HepG2 (cell line): ENCODE data around the gene ZNF221. TPM values are rescaled to one million over a fixed set of nuclear protein-coding genes. Genes with fewer than 3 reads are reported as not detected.

ENCODE experiments used
- ARNTL ChIP-seq: sonication (generic); formaldehyde crosslinking; IDR thresholded peaks from 2 replicates; pipeline ENCODE4 v1.4.0; 2020; ENCODE audit warnings: mild to moderate bottlenecking, missing genetic modification reagents
- EED ChIP-seq: sonication (generic); formaldehyde crosslinking; IDR thresholded peaks from 2 replicates; pipeline ENCODE4 v1.5.0; 2020; ENCODE audit warnings: mild to moderate bottlenecking, missing genetic modification reagents
- GABPB1 ChIP-seq: IDR thresholded peaks from 2 replicates; pipeline ENCODE4 v1.6.1; 2016; ENCODE audit warnings: mild to moderate bottlenecking, missing genetic modification reagents, moderate library complexity, missing compliant biosample characterization
- HNRNPL ChIP-seq: fragments of 200-400 bp; formaldehyde crosslinking; IDR thresholded peaks from 2 replicates; pipeline ENCODE4 v1.6.1; 2017; ENCODE audit warnings: mild to moderate bottlenecking, low read depth, low read length
- MAZ ChIP-seq, 2 experiments: sonication (generic) in 1 of 2; formaldehyde crosslinking in 1 of 2; IDR thresholded peaks; 2 replicates each; pipeline versions ENCODE4 v1.5.0 to v1.6.1; 2012 to 2020; ENCODE audit warnings: low read depth in 2 of 2, mild to moderate bottlenecking in 2 of 2, borderline replicate concordance in 1 of 2, improper control_type of control experiment in 1 of 2, low read length in 1 of 2, missing genetic modification reagents in 1 of 2, moderate library complexity in 1 of 2
- MED1 ChIP-seq: sonication (generic); formaldehyde crosslinking; IDR thresholded peaks from 2 replicates; pipeline ENCODE4 v1.4.0; 2020; ENCODE audit warnings: missing genetic modification reagents
- MXD4 ChIP-seq: IDR thresholded peaks from 2 replicates; pipeline ENCODE4 v1.6.1; 2016; ENCODE audit warnings: mild to moderate bottlenecking, missing biosample characterization, missing genetic modification reagents
- MYPOP ChIP-seq: sonication (generic); formaldehyde crosslinking; IDR thresholded peaks from 2 replicates; pipeline ENCODE4 v1.8.1; 2023; ENCODE audit warnings: mild to moderate bottlenecking, moderate library complexity, missing genetic modification reagents
- POLR2A ChIP-seq, 2 experiments: IDR thresholded peaks; 2 replicates each; pipeline ENCODE4 v1.6.1; 2011; ENCODE audit warnings: low read depth in 2 of 2, low read length in 2 of 2, mild to moderate bottlenecking in 1 of 2, moderate library complexity in 1 of 2; ENCODE audit not compliant: insufficient read depth in 1 of 2
- SRY ChIP-seq: sonication (generic); formaldehyde crosslinking; IDR thresholded peaks from 2 replicates; pipeline ENCODE4 v1.8.0; 2022; ENCODE audit warnings: mild to moderate bottlenecking, missing genetic modification reagents
- TBX2 ChIP-seq: sonication (generic); formaldehyde crosslinking; IDR thresholded peaks from 2 replicates; pipeline ENCODE4 v1.5.0; 2020; ENCODE audit warnings: missing genetic modification reagents, mild to moderate bottlenecking, borderline replicate concordance
- ZFP90 ChIP-seq: sonication (generic); formaldehyde crosslinking; IDR thresholded peaks from 2 replicates; pipeline ENCODE4 v1.8.0; 2022; ENCODE audit warnings: missing genetic modification reagents, mild to moderate bottlenecking, inconsistent platforms, borderline replicate concordance
- ZNF230 ChIP-seq: sonication (generic); formaldehyde crosslinking; IDR thresholded peaks from 2 replicates; pipeline ENCODE4 v1.4.0; 2020; ENCODE audit warnings: mild to moderate bottlenecking, missing genetic modification reagents
- ZNF232 ChIP-seq: sonication (generic); formaldehyde crosslinking; IDR thresholded peaks from 2 replicates; pipeline ENCODE4 v1.4.0; 2020; ENCODE audit warnings: missing genetic modification reagents, borderline replicate concordance
- ZNF354B ChIP-seq: sonication (generic); formaldehyde crosslinking; IDR thresholded peaks from 2 replicates; pipeline ENCODE4 v1.8.0; 2022; ENCODE audit warnings: mild to moderate bottlenecking, missing genetic modification reagents
- ZNF879 ChIP-seq: sonication (generic); formaldehyde crosslinking; IDR thresholded peaks from 2 replicates; pipeline ENCODE4 v1.8.1; 2023; ENCODE audit warnings: missing genetic modification reagents
- polyA plus RNA-seq, 8 experiments: library from polyadenylated mRNA; depleted of rRNA in 3 of 8; stranded (reverse) in 7 of 8; unstranded in 1 of 8; fragments of >200 nt; fragmentation: Illumina TruSeq in 4 of 8; extraction: Trizol in 4 of 8; gene quantifications; 2 replicates each; pipeline versions ENCODE4 v1.2.1 to v1.2.3, GENCODE V29; 2011 to 2016; ENCODE audit warnings: low read depth in 4 of 8, missing spikeins in 1 of 8, mixed read lengths in 1 of 8; ENCODE audit not compliant: insufficient read depth in 1 of 8
- total RNA-seq, 5 experiments: library from RNA; depleted of rRNA; stranded (reverse); fragments of >200 nt; fragmentation: Illumina TruSeq; extraction: Trizol; gene quantifications; 2 replicates each; pipeline ENCODE4 v1.2.3, GENCODE V29; 2016; ENCODE audit warnings: low read depth in 1 of 5
- TF ChIP-seq, protein P1 (sequence below): sonication (generic); formaldehyde crosslinking; IDR thresholded peaks from 2 replicates; pipeline ENCODE4 v1.5.0; 2020; ENCODE audit warnings: mild to moderate bottlenecking, missing genetic modification reagents, borderline replicate concordance

Gene ZNF221
- total and polyA plus RNA-seq, 2 of the 13 experiments (the other 11 are each of a cell fraction or from before 2014, with no cell fraction given): 0.48 to 3.4 TPM

- TF ChIP-seq, protein P1, sequence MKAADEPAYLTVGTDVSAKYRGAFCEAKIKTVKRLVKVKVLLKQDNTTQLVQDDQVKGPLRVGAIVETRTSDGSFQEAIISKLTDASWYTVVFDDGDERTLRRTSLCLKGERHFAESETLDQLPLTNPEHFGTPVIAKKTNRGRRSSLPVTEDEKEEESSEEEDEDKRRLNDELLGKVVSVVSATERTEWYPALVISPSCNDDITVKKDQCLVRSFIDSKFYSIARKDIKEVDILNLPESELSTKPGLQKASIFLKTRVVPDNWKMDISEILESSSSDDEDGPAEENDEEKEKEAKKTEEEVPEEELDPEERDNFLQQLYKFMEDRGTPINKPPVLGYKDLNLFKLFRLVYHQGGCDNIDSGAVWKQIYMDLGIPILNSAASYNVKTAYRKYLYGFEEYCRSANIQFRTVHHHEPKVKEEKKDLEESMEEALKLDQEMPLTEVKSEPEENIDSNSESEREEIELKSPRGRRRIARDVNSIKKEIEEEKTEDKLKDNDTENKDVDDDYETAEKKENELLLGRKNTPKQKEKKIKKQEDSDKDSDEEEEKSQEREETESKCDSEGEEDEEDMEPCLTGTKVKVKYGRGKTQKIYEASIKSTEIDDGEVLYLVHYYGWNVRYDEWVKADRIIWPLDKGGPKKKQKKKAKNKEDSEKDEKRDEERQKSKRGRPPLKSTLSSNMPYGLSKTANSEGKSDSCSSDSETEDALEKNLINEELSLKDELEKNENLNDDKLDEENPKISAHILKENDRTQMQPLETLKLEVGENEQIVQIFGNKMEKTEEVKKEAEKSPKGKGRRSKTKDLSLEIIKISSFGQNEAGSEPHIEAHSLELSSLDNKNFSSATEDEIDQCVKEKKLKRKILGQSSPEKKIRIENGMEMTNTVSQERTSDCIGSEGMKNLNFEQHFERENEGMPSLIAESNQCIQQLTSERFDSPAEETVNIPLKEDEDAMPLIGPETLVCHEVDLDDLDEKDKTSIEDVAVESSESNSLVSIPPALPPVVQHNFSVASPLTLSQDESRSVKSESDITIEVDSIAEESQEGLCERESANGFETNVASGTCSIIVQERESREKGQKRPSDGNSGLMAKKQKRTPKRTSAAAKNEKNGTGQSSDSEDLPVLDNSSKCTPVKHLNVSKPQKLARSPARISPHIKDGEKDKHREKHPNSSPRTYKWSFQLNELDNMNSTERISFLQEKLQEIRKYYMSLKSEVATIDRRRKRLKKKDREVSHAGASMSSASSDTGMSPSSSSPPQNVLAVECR (CRISPR knock-in tag): peak; percentile 75; the same call in 1 of the 2 replicates
- TF ChIP-seq MXD4 (CRISPR knock-in tag) (peak; percentile 71), ZNF354B (CRISPR knock-in tag) (no peak), ZNF232 (0 out of 2 replicates have a peak, but pooled peaks have one; percentile 51), ZFP90 (CRISPR knock-in tag) (peak; percentile 62; the same call in 1 of the 2 replicates), GABPB1 (peak; percentile 94), HNRNPL (no peak), ZNF879 (CRISPR knock-in tag) (0 out of 2 replicates have a peak, but pooled peaks have one; percentile 9), MED1 (peak; percentile 31; the same call in 1 of the 2 replicates), EED (peak; percentile 79; the same call in 1 of the 2 replicates), SRY (CRISPR knock-in tag) (0 out of 2 replicates have a peak, but pooled peaks have one; percentile 58), MAZ (IDR thresholded peaks at IDR 0.05; ENCODE audit: borderline replicate concordance, low read depth, low read length) (no peak), MAZ (CRISPR knock-in tag; IDR thresholded peaks at IDR 0.05; ENCODE audit: low read depth) (0 out of 2 replicates have a peak, but pooled peaks have one; percentile 52), TBX2 (0 out of 2 replicates have a peak, but pooled peaks have one; percentile 25), ZNF230 (CRISPR knock-in tag) (no peak), MYPOP (CRISPR knock-in tag) (0 out of 2 replicates have a peak, but pooled peaks have one; percentile 37), POLR2A (IDR thresholded peaks at IDR 0.05; ENCODE audit: insufficient read depth in 1 of 2, low read depth in 2 of 2, low read length in 2 of 2) (peak in 1 of 2 experiments; percentile 44; a peak in 1 of 4 replicates), ARNTL (CRISPR knock-in tag) (0 out of 2 replicates have a peak, but pooled peaks have one; percentile 22)
Observed at GRCh38 chr19:43901395-43902390, 49.3 kb upstream of the ZNF221 start (continued).
